Neuronal stem cell (in vitro differentiated cells): ENCODE data around the gene KIAA1549.

ENCODE experiments used
- DNase-seq: peaks from one replicate; pipeline ENCODE4 v3.0.0-alpha.2; 2013; ENCODE audit warnings: low spot score
- H2AFZ ChIP-seq: one replicate; pipeline ENCODE4 v1.6.1; 2013; ENCODE audit warnings: mild to moderate bottlenecking, low read length, inconsistent platforms
- H2AK5ac ChIP-seq: 2 replicates; pipeline ENCODE4 v1.6.1; 2013; ENCODE audit warnings: low read depth, mild to moderate bottlenecking, inconsistent platforms, low read length, moderate library complexity, mixed read lengths
- H2BK120ac ChIP-seq: 2 replicates; pipeline ENCODE4 v1.6.1; 2013; ENCODE audit warnings: low read depth, mild to moderate bottlenecking, inconsistent platforms, low read length, moderate library complexity, mixed read lengths
- H2BK12ac ChIP-seq: one replicate; pipeline ENCODE4 v1.6.1; 2013; ENCODE audit warnings: low read length, inconsistent platforms
- H2BK15ac ChIP-seq: 2 replicates; pipeline ENCODE4 v1.6.1; 2013; ENCODE audit warnings: mild to moderate bottlenecking, low read length, inconsistent platforms, mixed read lengths
- H2BK5ac ChIP-seq: one replicate; pipeline ENCODE4 v1.6.1; 2013; ENCODE audit warnings: inconsistent platforms, mild to moderate bottlenecking, low read length, moderate library complexity
- H3K14ac ChIP-seq: one replicate; pipeline ENCODE4 v1.6.1; 2013; ENCODE audit warnings: low read length, inconsistent platforms
- H3K18ac ChIP-seq: 2 replicates; pipeline ENCODE4 v1.6.1; 2013; ENCODE audit warnings: low read length, inconsistent platforms
- H3K23ac ChIP-seq: 2 replicates; pipeline ENCODE4 v1.6.1; 2013; ENCODE audit warnings: low read depth, mild to moderate bottlenecking, mixed read lengths, low read length, inconsistent platforms; ENCODE audit not compliant: poor library complexity
- H3K27ac ChIP-seq: replicated peaks from 3 replicates; pipeline ENCODE4 v1.5.1; 2013; ENCODE audit warnings: low read length, inconsistent platforms
- H3K27me3 ChIP-seq, 3 experiments: 2 replicates each; pipeline ENCODE4 v1.6.1; 2013; ENCODE audit warnings: low read length in 3 of 3, mild to moderate bottlenecking in 2 of 3, inconsistent platforms in 1 of 3, low read depth in 1 of 3, mixed read lengths in 1 of 3, moderate library complexity in 1 of 3; ENCODE audit not compliant: control insufficient read depth in 3 of 3, insufficient read depth in 3 of 3
- H3K36me3 ChIP-seq, 2 donors: replicated peaks in 1 of 2; 2 replicates each; pipeline ENCODE4 v1.6.1; 2013; ENCODE audit warnings: low read length in 2 of 2; ENCODE audit not compliant: control insufficient read depth in 2 of 2, insufficient read depth in 2 of 2
- H3K4ac ChIP-seq: 2 replicates; pipeline ENCODE4 v1.6.1; 2013; ENCODE audit warnings: inconsistent platforms, mild to moderate bottlenecking, low read length, moderate library complexity
- H3K4me1 ChIP-seq, 2 donors: 1 replicate in 1 of 2; 2 replicates in 1 of 2; pipeline ENCODE4 v1.6.1; 2013; ENCODE audit warnings: low read length in 2 of 2, low read depth in 1 of 2; ENCODE audit not compliant: control insufficient read depth in 2 of 2, insufficient read depth in 1 of 2
- H3K4me2 ChIP-seq: one replicate; pipeline ENCODE4 v1.6.1; 2013; ENCODE audit warnings: mild to moderate bottlenecking, low read length, inconsistent platforms; ENCODE audit not compliant: insufficient read depth, poor library complexity, severe bottlenecking
- H3K4me3 ChIP-seq, 2 donors: 2 replicates each; pipeline ENCODE4 v1.5.1; 2013; ENCODE audit warnings: low read length in 2 of 2, mild to moderate bottlenecking in 2 of 2, inconsistent platforms in 1 of 2, moderate library complexity in 1 of 2
- H3K79me1 ChIP-seq: one replicate; pipeline ENCODE4 v1.6.1; 2013; ENCODE audit warnings: low read depth, mild to moderate bottlenecking, inconsistent platforms, low read length, moderate library complexity
- H3K9ac ChIP-seq: one replicate; pipeline ENCODE4 v1.6.1; 2013; ENCODE audit warnings: mild to moderate bottlenecking, low read depth, low read length, inconsistent platforms; ENCODE audit not compliant: poor library complexity
- H3K9me3 ChIP-seq, 2 donors: replicated peaks in 1 of 2; 2 replicates each; pipeline versions ENCODE3 to v1.6.1; 2013; ENCODE audit warnings: low read length in 2 of 2, mild to moderate bottlenecking in 2 of 2, inconsistent platforms in 1 of 2, low read depth in 1 of 2, mixed read lengths in 1 of 2, moderate library complexity in 1 of 2; ENCODE audit not compliant: control insufficient read depth in 2 of 2, insufficient read depth in 1 of 2
- H4K8ac ChIP-seq: one replicate; pipeline ENCODE4 v1.6.1; 2013; ENCODE audit warnings: low read depth, mild to moderate bottlenecking, inconsistent platforms, low read length, moderate library complexity
- H4K91ac ChIP-seq: one replicate; pipeline ENCODE4 v1.6.1; 2013; ENCODE audit warnings: low read length, low read depth, mild to moderate bottlenecking, inconsistent platforms; ENCODE audit not compliant: poor library complexity
- WGBS, 2 donors: extraction: QIAGEN DNeasy Blood & Tissue Kit; methylation state at CpG; one replicate each; pipeline ENCODE4 v1.1.7; 2013; ENCODE audit warnings: missing lambda C conversion rate in 2 of 2, mixed read lengths in 1 of 2; ENCODE audit not compliant: insufficient read length in 2 of 2, insufficient replicate concordance in 1 of 2; ENCODE audit errors: extremely low coverage in 2 of 2; 5-methylcytosine and 5-hydroxymethylcytosine counted together

KIAA1549 gene

GRCh38 chr7:138863931-138864330, 117.3 kb downstream of the KIAA1549 start:
- DNase-seq: no peak
- Histone ChIP-seq H3K4me1 (no peaks in the 10 kb centered on the region), H2BK5ac (no peak overlapping the region), H3K27ac (no peak overlapping the region), H2BK15ac (no peak overlapping the region), H4K8ac (no peak overlapping the region), H3K27me3 (no peaks in the 10 kb centered on the region), H3K4me3 (no peak overlapping the region), H2AFZ (no peak overlapping the region), H3K4ac (no peak overlapping the region), H3K36me3 (peaks cover 24 to 98% of the 10 kb centered on the region in 2 donors), H3K9me3 (no peaks in the 10 kb centered on the region), H2BK12ac (no peak overlapping the region), H4K91ac (no peak overlapping the region), H2BK120ac (no peak overlapping the region), H2AK5ac (no peak overlapping the region), H3K9ac (no peak overlapping the region), H3K79me1 (peaks cover 4% of the 10 kb centered on the region), H3K4me2 (no peak overlapping the region), H3K14ac (no peak overlapping the region), H3K18ac (no peak overlapping the region), H3K23ac (no peak overlapping the region)
- no CpG with 5 or more reads among the region's 9 CpGs for WGBS, 2 donors

DNA sequence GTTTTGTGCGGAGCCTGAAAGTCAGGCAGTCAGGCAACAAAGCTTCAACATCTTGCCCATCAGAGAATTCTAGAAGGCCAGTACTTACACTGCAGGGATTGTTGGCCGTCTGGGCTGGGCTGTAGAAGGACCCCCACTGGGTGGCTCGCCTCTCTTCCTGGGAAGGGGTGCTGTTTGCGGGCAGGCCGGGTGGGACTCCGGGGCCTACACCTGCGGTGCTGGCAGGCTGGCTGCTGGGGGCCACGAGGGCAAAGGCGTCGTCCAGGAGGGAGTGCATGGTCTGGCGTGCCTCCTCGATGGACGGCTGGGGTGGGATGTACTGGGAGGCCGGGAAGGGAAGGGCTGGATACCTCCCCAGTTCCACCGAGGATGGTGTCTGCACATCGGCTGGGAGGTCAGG, 120.1 kb downstream of the KIAA1549 start:
- H2BK5ac ChIP-seq: no peak overlapping the region
- H2AK5ac ChIP-seq: no peak overlapping the region
- H3K9ac ChIP-seq: peak overlapping the region; percentile 45
- no peak overlapping the region for H3K4ac ChIP-seq
- H3K27me3 ChIP-seq: no peaks in the 10 kb centered on the region
- no peak overlapping the region for H2BK120ac ChIP-seq
- no peak overlapping the region for H4K8ac ChIP-seq
- DNase-seq: no peak
- peaks cover 13 to 98% of the 10 kb centered on the region in 2 donors for H3K36me3 ChIP-seq
- WGBS, 2 donors: no CpG with 5 or more reads among the region's 16 CpGs
- H3K79me1 ChIP-seq: peaks cover 4% of the 10 kb centered on the region
- no peak overlapping the region for H3K14ac ChIP-seq
- no peak overlapping the region for H2AFZ ChIP-seq
- peak overlapping the region in 1 of 2 donors; percentile 18 for H3K4me3 ChIP-seq
- no peak overlapping the region for H3K4me2 ChIP-seq
- no peaks in the 10 kb centered on the region for H3K4me1 ChIP-seq
- no peak overlapping the region for H2BK12ac ChIP-seq
- H4K91ac ChIP-seq: no peak overlapping the region
- peak overlapping the region; percentile 68 for H3K23ac ChIP-seq
- H3K27ac ChIP-seq: no peak overlapping the region
- no peak overlapping the region for H2BK15ac ChIP-seq
- no peak overlapping the region for H3K18ac ChIP-seq
- peaks cover 0 to 17% of the 10 kb centered on the region in 2 donors for H3K9me3 ChIP-seq

- no peak overlapping the region for H3K27ac ChIP-seq
- peaks cover 4% of the 10 kb centered on the region for H3K79me1 ChIP-seq
- peaks cover 0 to 17% of the 10 kb centered on the region in 2 donors for H3K9me3 ChIP-seq
- no peak overlapping the region for H3K14ac ChIP-seq
- H3K23ac ChIP-seq: no peak overlapping the region
- no peak overlapping the region for H3K9ac ChIP-seq
- DNase-seq: no peak
- H2AFZ ChIP-seq: no peak overlapping the region
- H4K8ac ChIP-seq: no peak overlapping the region
- no peaks in the 10 kb centered on the region for H3K27me3 ChIP-seq
- H3K4me2 ChIP-seq: no peak overlapping the region
- no peak overlapping the region for H3K4ac ChIP-seq
- no peak overlapping the region for H4K91ac ChIP-seq
- H2BK15ac ChIP-seq: no peak overlapping the region
- no peak overlapping the region for H2BK12ac ChIP-seq
- no peak overlapping the region for H2BK5ac ChIP-seq
- no peak overlapping the region for H3K4me3 ChIP-seq
- no peaks in the 10 kb centered on the region for H3K4me1 ChIP-seq
- H2AK5ac ChIP-seq: no peak overlapping the region
- H3K36me3 ChIP-seq: peaks cover 20 to 89% of the 10 kb centered on the region in 2 donors
- H2BK120ac ChIP-seq: no peak overlapping the region
- H3K18ac ChIP-seq: no peak overlapping the region
Measured at GRCh38 chr7:138857728-138858127, 123.5 kb downstream of the KIAA1549 start.

- WGBS, 2 donors: no CpG with 5 or more reads among the region's 5 CpGs
- peaks cover 9 to 89% of the 10 kb centered on the region in 2 donors for H3K36me3 ChIP-seq
Measured at GRCh38 chr7:138854115-138854645, 127.0 kb downstream of the KIAA1549 start.

More at GRCh38 chr7:138854115-138854645, 127.0 kb downstream of the KIAA1549 start:
- H2BK12ac ChIP-seq: no peak overlapping the region
- no peak overlapping the region for H3K9ac ChIP-seq
- H3K23ac ChIP-seq: no peak overlapping the region
- no peak overlapping the region for H2BK120ac ChIP-seq
- no peaks in the 10 kb centered on the region for H3K27me3 ChIP-seq
- H3K4me1 ChIP-seq: peaks cover 0 to 1% of the 10 kb centered on the region in 2 donors
- H4K91ac ChIP-seq: no peak overlapping the region
- no peak overlapping the region for H3K4me3 ChIP-seq
- no peak overlapping the region for H3K27ac ChIP-seq
- H2AFZ ChIP-seq: no peak overlapping the region
- no peaks in the 10 kb centered on the region for H3K79me1 ChIP-seq
- no peak overlapping the region for H3K14ac ChIP-seq
- H4K8ac ChIP-seq: no peak overlapping the region
- no peak for DNase-seq
- no peak overlapping the region for H3K4me2 ChIP-seq
- H2AK5ac ChIP-seq: no peak overlapping the region
- peaks cover 0 to 29% of the 10 kb centered on the region in 2 donors for H3K9me3 ChIP-seq
- H2BK15ac ChIP-seq: no peak overlapping the region
- no peak overlapping the region for H2BK5ac ChIP-seq
- no peak overlapping the region for H3K4ac ChIP-seq
- no peak overlapping the region for H3K18ac ChIP-seq
